Tibial artery (tissue), 4 donors: ENCODE measurements around the gene ZBTB4.

ENCODE experiments used
- DNase-seq, 2 donors: peaks; one replicate each; pipeline ENCODE4 v3.0.0-alpha.2; 2019
- H3K27ac ChIP-seq, 2 donors: fragments of 200-600 bp; sonication (generic) in 1 of 2; 1 replicate in 1 of 2; 2 replicates in 1 of 2; pipeline ENCODE4 v1.5.1; 2018 to 2019; ENCODE audit warnings: mild to moderate bottlenecking in 1 of 2
- H3K27me3 ChIP-seq, 2 donors: fragments of 200-600 bp; sonication (generic) in 1 of 2; one replicate each; pipeline versions ENCODE4 v1.5.1 to v1.6.0; 2016 to 2019
- H3K36me3 ChIP-seq, 3 donors: fragments of 200-600 bp; sonication (generic) in 2 of 3; one replicate each; pipeline ENCODE4 v1.5.1; 2016 to 2019; ENCODE audit warnings: mild to moderate bottlenecking in 2 of 3
- H3K4me1 ChIP-seq, 4 donors: fragments of 200-600 bp; sonication (generic) in 2 of 4; 1 replicate in 3 of 4; 2 replicates in 1 of 4; pipeline ENCODE4 v1.5.1; 2016 to 2019
- H3K4me3 ChIP-seq, 2 donors: fragments of 200-600 bp; sonication (generic) in 1 of 2; 1 replicate in 1 of 2; 2 replicates in 1 of 2; pipeline ENCODE4 v1.5.1; 2018 to 2019; ENCODE audit warnings: mild to moderate bottlenecking in 2 of 2
- H3K9me3 ChIP-seq, 3 donors: fragments of 200-600 bp; sonication (generic) in 1 of 3; one replicate each; pipeline ENCODE4 v1.5.1; 2016 to 2019
- CTCF ChIP-seq, 2 experiments: fragments of 200-600 bp in 1 of 2; fragments of 450-650 bp in 1 of 2; IDR thresholded peaks; one replicate each; pipeline ENCODE4 v1.5.1; 2017 to 2019; ENCODE audit warnings: antibody characterized with exemption in 2 of 2, mild to moderate bottlenecking in 1 of 2, moderate library complexity in 1 of 2
- intact Hi-C: fragments of 100-400 bp; cut with DNase I; formaldehyde crosslinking; loops from one replicate; pipeline ENCODE4 v1.15.0; 2023; ENCODE audit warnings: low total_unique reads

Gene ZBTB4

GRCh38 chr17:7425756-7426155, 53.7 kb downstream of the ZBTB4 start:
- H3K9me3 ChIP-seq: no peaks in the 10 kb centered on the region
- H3K4me1 ChIP-seq: no peaks in the 10 kb centered on the region
- no peaks in the 10 kb centered on the region for H3K36me3 ChIP-seq
- intact Hi-C loops: no loop called here
- DNase-seq: no peak
- H3K4me3 ChIP-seq: no peak overlapping the region
- TF ChIP-seq CTCF (IDR thresholded peaks at IDR 0.05): no peak
- H3K27me3 ChIP-seq: no peaks in the 10 kb centered on the region
- H3K27ac ChIP-seq: no peak overlapping the region

GRCh38 chr17:7425316-7425715, 54.1 kb downstream of the ZBTB4 start, which contains the start of gene SPEM2:
Gene SPEM2, plus strand, starts transcription at chr17:7425616. Its CDS starts 73 bp downstream, at chr17:7425689.
- DNase-seq: no peak
- Histone ChIP-seq H3K4me1 (no peaks in the 10 kb centered on the region), H3K4me3 (no peak within 1 kb of the TSS), H3K36me3 (no peaks in the 10 kb centered on the region), H3K27ac (no peak within 1 kb of the TSS), H3K27me3 (no peaks in the 10 kb centered on the region), H3K9me3 (no peaks in the 10 kb centered on the region)
- TF ChIP-seq CTCF (IDR thresholded peaks at IDR 0.05): no peak
- intact Hi-C loops: no loop called here

GRCh38 chr17:7423679-7424078, 55.8 kb downstream of the ZBTB4 start:
- DNase-seq: no peak
- TF ChIP-seq CTCF (IDR thresholded peaks at IDR 0.05): no peak
- peaks cover 0 to 7% of the 10 kb centered on the region in 2 donors for H3K27me3 ChIP-seq
- H3K27ac ChIP-seq: no peak overlapping the region
- H3K9me3 ChIP-seq: no peaks in the 10 kb centered on the region
- no peaks in the 10 kb centered on the region for H3K4me1 ChIP-seq
- no peak overlapping the region for H3K4me3 ChIP-seq
- H3K36me3 ChIP-seq: no peaks in the 10 kb centered on the region
- intact Hi-C loops: no loop called here

GRCh38 chr17:7421186-7421585, 58.2 kb downstream of the ZBTB4 start:
- Histone ChIP-seq H3K36me3 (peaks cover 0 to 19% (median 13%) of the 10 kb centered on the region in 3 donors), H3K27me3 (peaks cover 0 to 9% of the 10 kb centered on the region in 2 donors), H3K27ac (no peak overlapping the region), H3K4me1 (no peaks in the 10 kb centered on the region), H3K4me3 (no peak overlapping the region), H3K9me3 (no peaks in the 10 kb centered on the region)
- no peak for DNase-seq
- TF ChIP-seq CTCF (IDR thresholded peaks at IDR 0.05): no peak
- intact Hi-C loops: no loop called here

- intact Hi-C loops: no loop called here
- TF ChIP-seq CTCF (IDR thresholded peaks at IDR 0.05): no peak
- no peak within 1 kb of the TSS for H3K27ac ChIP-seq
- H3K27me3 ChIP-seq: peaks cover 0 to 9% of the 10 kb centered on the region in 2 donors
- no peak for DNase-seq
- H3K4me1 ChIP-seq: no peaks in the 10 kb centered on the region
- H3K36me3 ChIP-seq: peaks cover 0 to 31% (median 16%) of the 10 kb centered on the region in 3 donors
- H3K4me3 ChIP-seq: no peak within 1 kb of the TSS
- no peaks in the 10 kb centered on the region for H3K9me3 ChIP-seq
These were observed 59.4 kb downstream of the ZBTB4 start, which contains the start of gene SPEM1 for GRCh38 chr17:7419819-7420610. Gene SPEM1, plus strand, starts transcription at chr17:7420324. Its CDS starts 61 bp downstream, at chr17:7420385.
